VCaP (cell line): ENCODE data around the gene DERL3.
A peak's percentile ranks its signal among the peaks of the same experiment; 100 is the strongest.

Source experiments
- H3K27ac ChIP-seq: fragments of 450-650 bp; 2 replicates; pipeline ENCODE4 v1.5.1; 2017
- CTCF ChIP-seq: fragments of 450-650 bp; conservative IDR thresholded peaks from 2 replicates; pipeline ENCODE4 v1.5.1; 2017; ENCODE audit warnings: mild to moderate bottlenecking, moderate library complexity

The DERL3 gene

GRCh38 chr22:23786752-23787599 is 51.8 kb downstream of the DERL3 start, which contains the start of gene SMARCB1:
Gene SMARCB1 (plus strand): TSS chr22:23786966. CDS start chr22:23787170, 204 bp downstream.
- TF ChIP-seq CTCF: no peak
- peak within 1 kb of the TSS; percentile 99 for H3K27ac ChIP-seq

- TF ChIP-seq CTCF: no peak
- H3K27ac ChIP-seq: peak overlapping the region; percentile 99
These were observed 52.5 kb downstream of the DERL3 start for GRCh38 chr22:23786261-23786710.
